Heart right ventricle (tissue), 16 donors: Measurements from ENCODE around the gene RPS6KA5. TPM values are rescaled to one million over a fixed set of nuclear protein-coding genes. Genes with fewer than 3 reads are reported as not detected.

ENCODE experiments used
- ATAC-seq, 8 donors: fragments of 200-7000 bp; cut with Tn5 transposase; one replicate each; pipeline ENCODE4 v1.9.1; 2020; ENCODE audit warnings: mild to moderate bottlenecking in 8 of 8, moderate library complexity in 8 of 8, moderate number of reproducible peaks in 1 of 8
- DNase-seq, 2 donors: peaks; one replicate each; pipeline ENCODE4 v3.0.0-alpha.2; 2020
- H3K27ac ChIP-seq, 10 donors: fragments of 200-600 bp; sonication (generic) in 2 of 10; one replicate each; pipeline versions ENCODE4 v1.5.0 to v1.8.0; 2020 to 2022; ENCODE audit warnings: mild to moderate bottlenecking in 3 of 10
- H3K27me3 ChIP-seq, 7 donors: fragments of 200-600 bp; one replicate each; pipeline ENCODE4 v1.8.0; 2021 to 2022; ENCODE audit warnings: mild to moderate bottlenecking in 2 of 7
- H3K36me3 ChIP-seq, 9 donors: fragments of 200-600 bp; sonication (generic) in 1 of 9; one replicate each; pipeline versions ENCODE4 v1.5.0 to v1.8.0; 2020 to 2022; ENCODE audit warnings: mild to moderate bottlenecking in 2 of 9
- H3K4me1 ChIP-seq, 9 donors: fragments of 200-600 bp; sonication (generic) in 1 of 9; one replicate each; pipeline versions ENCODE4 v1.5.0 to v1.8.0; 2020 to 2022; ENCODE audit warnings: mild to moderate bottlenecking in 4 of 9
- H3K4me3 ChIP-seq, 10 donors: fragments of 200-600 bp; sonication (generic) in 2 of 10; one replicate each; pipeline versions ENCODE4 v1.5.0 to v1.8.0; 2020 to 2022; ENCODE audit warnings: mild to moderate bottlenecking in 7 of 10, moderate library complexity in 2 of 10
- H3K9me3 ChIP-seq, 11 donors: fragments of 200-600 bp in 10 of 11; sonication (generic) in 2 of 11; one replicate each; pipeline versions ENCODE4 v1.5.0 to v1.8.0; 2013 to 2022; ENCODE audit warnings: mild to moderate bottlenecking in 2 of 11, control low read depth in 1 of 11, moderate library complexity in 1 of 11
- WGBS, 2 donors: extraction: QIAGEN DNeasy Blood & Tissue Kit; methylation state at CpG; one replicate each; pipeline ENCODE4 v1.1.7; 2013; ENCODE audit warnings: inconsistent platforms in 1 of 2; 5-methylcytosine and 5-hydroxymethylcytosine counted together
- intact Hi-C, 10 donors: fragments of 100-400 bp; cut with DNase I; formaldehyde crosslinking; loops; one replicate each; pipeline versions ENCODE4 v1.11.1 to v1.14.2; 2022
- polyA plus RNA-seq, 2 donors: library from polyadenylated mRNA; stranded (reverse); fragments of 200-250 nt; gene quantifications; one replicate each; pipeline ENCODE4 v1.2.3, GENCODE V29; 2013
- total RNA-seq, 10 donors: library from RNA; stranded (reverse); fragmentation: NEBNext Ultra II Directional in 3 of 10; extraction: Animal tissue kit (Norgen Biotek cat#: 25700) in 3 of 10; gene quantifications; one replicate each; pipeline versions ENCODE4 v1.2.1 to v1.2.4, GENCODE V29; 2021 to 2023
- TF ChIP-seq, protein P1 (sequence below), 9 donors: fragments of 200-600 bp; sonication (generic) in 2 of 9; IDR thresholded peaks; one replicate each; pipeline versions ENCODE4 v1.5.0 to v1.8.0; 2021 to 2022; ENCODE audit warnings: antibody characterized with exemption in 9 of 9, mild to moderate bottlenecking in 5 of 9, moderate library complexity in 1 of 9
- donor health status: Arrhythmogenic right ventricular cardiomyopathy.
- donor health status: ischemic (EF 13 %, LVEDD 7.1; RV severe dilation, severe dysfunction).
- donor health status: healthy with polysubstance abuse.
- donor health status: DM: no; HTN: yes; CAD: no.
- donor health status: DM: no; HTN: no; CAD: no.
- donor health status: ischemic (EF 25% LVEDD 6.9; RV normal size, moderate dysfunction).
- donor health status: ischemic (EF 25% LVEDD 5.7; RV mildly dilated, moderate dysfunction).
- donor health status: healthy.
- donor health status: DM: yes; HTN: yes; CAD: no.
- donor health status: Ischemic cardiomyopathy.
- donor health status: ischemic (EF 35%, LVEDD 5.7; RV mildly dilated, moderate dysfunction).
- donor health status: nonischemic (EF 11% LVEDD 7.7; RV severe dilation, severe dysfunction).
- donor health status: DM: yes; HTN: yes; CAD: no.
- donor health status: PGD.
- donor health status: ischemic (EF 29% LVEDD 5.4; RV normal size, mild dysfunction).
- donor health status: nonischemic (EF 23%, LVEDD 6.1; RV moderate dilation, normal function).

RPS6KA5 gene
- total and polyA plus RNA-seq, 12 donors = 0.84 to 22.5 (median 9.2) TPM

- peaks cover 0 to 37% (median 10%) of the 10 kb centered on the region in 9 donors for H3K4me1 ChIP-seq
- peak overlapping the region; percentile 73 to 98 (median 90) for H3K4me3 ChIP-seq
- ATAC-seq (peak in 7 of 8 donors; percentile 34 to 80 (median 48)), DNase-seq (peak in 1 of 2 donors; percentile 33)
- TF ChIP-seq, protein P1, sequence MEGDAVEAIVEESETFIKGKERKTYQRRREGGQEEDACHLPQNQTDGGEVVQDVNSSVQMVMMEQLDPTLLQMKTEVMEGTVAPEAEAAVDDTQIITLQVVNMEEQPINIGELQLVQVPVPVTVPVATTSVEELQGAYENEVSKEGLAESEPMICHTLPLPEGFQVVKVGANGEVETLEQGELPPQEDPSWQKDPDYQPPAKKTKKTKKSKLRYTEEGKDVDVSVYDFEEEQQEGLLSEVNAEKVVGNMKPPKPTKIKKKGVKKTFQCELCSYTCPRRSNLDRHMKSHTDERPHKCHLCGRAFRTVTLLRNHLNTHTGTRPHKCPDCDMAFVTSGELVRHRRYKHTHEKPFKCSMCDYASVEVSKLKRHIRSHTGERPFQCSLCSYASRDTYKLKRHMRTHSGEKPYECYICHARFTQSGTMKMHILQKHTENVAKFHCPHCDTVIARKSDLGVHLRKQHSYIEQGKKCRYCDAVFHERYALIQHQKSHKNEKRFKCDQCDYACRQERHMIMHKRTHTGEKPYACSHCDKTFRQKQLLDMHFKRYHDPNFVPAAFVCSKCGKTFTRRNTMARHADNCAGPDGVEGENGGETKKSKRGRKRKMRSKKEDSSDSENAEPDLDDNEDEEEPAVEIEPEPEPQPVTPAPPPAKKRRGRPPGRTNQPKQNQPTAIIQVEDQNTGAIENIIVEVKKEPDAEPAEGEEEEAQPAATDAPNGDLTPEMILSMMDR (IDR thresholded peaks at IDR 0.05) = no peak
- no peaks in the 10 kb centered on the region for H3K9me3 ChIP-seq
- H3K27ac ChIP-seq = peak overlapping the region; percentile 82 to 98 (median 94)
- H3K36me3 ChIP-seq = no peaks in the 10 kb centered on the region
- intact Hi-C loops = loop anchor here in 9 of 10 donors (1.0 to 10.0 kb wide), 11 partner anchors 55 to 157 kb away; partner anchors contain the start of gene DGLUCY (in 2 of the 9)
- no peaks in the 10 kb centered on the region for H3K27me3 ChIP-seq
- 1% methylated on average over 60 to 72 of the region's 72 CpGs for WGBS, 2 donors
Measured at GRCh38 chr14:91059576-91060350, 678 bp downstream of the RPS6KA5 start.

- intact Hi-C loops = loop anchor here in 6 of 10 donors (5.0 to 10.0 kb wide), 7 partner anchors 109 to 156 kb away; no protein-coding TSS in a partner anchor
- 80 to 82% methylated on average over 6 of the region's 6 CpGs for WGBS, 2 donors
- Histone ChIP-seq H3K27me3 (no peaks in the 10 kb centered on the region), H3K36me3 (no peaks in the 10 kb centered on the region), H3K27ac (no peak overlapping the region), H3K4me1 (peaks cover 0 to 30% (median 10%) of the 10 kb centered on the region in 9 donors), H3K4me3 (no peak overlapping the region), H3K9me3 (no peaks in the 10 kb centered on the region)
- DNase-seq = no peak
- no peak for ATAC-seq
- TF ChIP-seq, protein P1 (IDR thresholded peaks at IDR 0.05) = no peak
Measured at GRCh38 chr14:91058042-91058581, 2.3 kb downstream of the RPS6KA5 start.

DNA sequence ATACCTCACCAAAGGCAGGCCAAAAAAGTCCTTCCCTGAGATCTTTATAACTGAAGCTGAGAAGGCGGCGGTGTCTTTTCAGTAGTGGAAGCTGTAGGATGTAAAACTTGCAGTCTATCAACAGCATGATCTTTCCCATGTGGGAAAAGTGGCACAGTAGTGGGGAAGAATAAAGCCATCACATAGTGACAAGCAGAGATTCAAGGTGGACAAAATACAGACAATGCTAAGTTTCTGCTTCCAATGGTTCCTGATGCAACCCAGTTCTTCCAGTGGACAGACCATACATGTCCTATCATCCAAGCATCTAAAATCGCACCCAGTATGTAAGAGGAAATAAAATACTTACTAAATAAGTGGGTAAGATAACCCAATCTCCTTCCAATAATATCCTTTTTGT lies 4.1 kb downstream of the RPS6KA5 start:
- no peaks in the 10 kb centered on the region for H3K27me3 ChIP-seq
- H3K4me3 ChIP-seq = no peak overlapping the region
- H3K36me3 ChIP-seq = no peaks in the 10 kb centered on the region
- H3K4me1 ChIP-seq = peaks cover 0 to 16% (median 6%) of the 10 kb centered on the region in 9 donors
- intact Hi-C loops = loop anchor here in 6 of 10 donors (5.0 to 10.0 kb wide), 7 partner anchors 111 to 154 kb away; no protein-coding TSS in a partner anchor
- DNase-seq = no peak
- TF ChIP-seq, protein P1 (IDR thresholded peaks at IDR 0.05) = no peak
- no peaks in the 10 kb centered on the region for H3K9me3 ChIP-seq
- no peak for ATAC-seq
- 96 to 97% methylated on average over 3 of the region's 3 CpGs for WGBS, 2 donors
- H3K27ac ChIP-seq = no peak overlapping the region

- TF ChIP-seq, protein P1 (IDR thresholded peaks at IDR 0.05) = no peak
- no peaks in the 10 kb centered on the region for H3K9me3 ChIP-seq
- peaks cover 0 to 13% (median 3%) of the 10 kb centered on the region in 9 donors for H3K4me1 ChIP-seq
- ATAC-seq (no peak), DNase-seq (no peak)
- H3K36me3 ChIP-seq = no peaks in the 10 kb centered on the region
- no peak overlapping the region for H3K4me3 ChIP-seq
- intact Hi-C loops = loop anchor here in 6 of 10 donors (5.0 to 10.0 kb wide), 7 partner anchors 112 to 153 kb away; no protein-coding TSS in a partner anchor
- no peaks in the 10 kb centered on the region for H3K27me3 ChIP-seq
- H3K27ac ChIP-seq = no peak overlapping the region
Measured at GRCh38 chr14:91055016-91055415, 5.4 kb downstream of the RPS6KA5 start.
